DMS 273 (cell line): Measurements from ENCODE around the gene FBRS.

Experiments
- DNase-seq: peaks from one replicate; lab custom pipeline; 2025; ENCODE audit not compliant: unreplicated experiment; lab: John Stamatoyannopoulos, UW

Gene FBRS

GRCh38 chr16:30644334-30644830, 13.8 kb upstream of the FBRS start:
- peak; percentile 80 for DNase-seq

GRCh38 chr16:30645727-30646126, 12.5 kb upstream of the FBRS start:
- no peak for DNase-seq

DNA sequence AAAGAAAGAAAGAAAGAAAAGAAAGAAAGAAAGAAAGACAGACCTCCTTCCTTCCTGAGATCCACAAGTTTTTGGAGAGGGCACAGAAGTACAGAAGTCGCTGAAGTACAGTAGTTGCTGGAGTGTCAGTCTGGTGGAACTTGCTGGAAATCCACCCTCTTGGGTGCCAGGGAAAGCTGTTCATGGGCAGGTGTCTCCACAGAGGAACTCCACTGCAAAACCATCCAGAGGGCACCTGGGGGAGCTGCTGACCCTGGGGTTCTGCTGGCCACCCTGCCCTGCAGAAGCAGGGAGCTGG, 11.0 kb upstream of the FBRS start:
- DNase-seq: no peak

DNA sequence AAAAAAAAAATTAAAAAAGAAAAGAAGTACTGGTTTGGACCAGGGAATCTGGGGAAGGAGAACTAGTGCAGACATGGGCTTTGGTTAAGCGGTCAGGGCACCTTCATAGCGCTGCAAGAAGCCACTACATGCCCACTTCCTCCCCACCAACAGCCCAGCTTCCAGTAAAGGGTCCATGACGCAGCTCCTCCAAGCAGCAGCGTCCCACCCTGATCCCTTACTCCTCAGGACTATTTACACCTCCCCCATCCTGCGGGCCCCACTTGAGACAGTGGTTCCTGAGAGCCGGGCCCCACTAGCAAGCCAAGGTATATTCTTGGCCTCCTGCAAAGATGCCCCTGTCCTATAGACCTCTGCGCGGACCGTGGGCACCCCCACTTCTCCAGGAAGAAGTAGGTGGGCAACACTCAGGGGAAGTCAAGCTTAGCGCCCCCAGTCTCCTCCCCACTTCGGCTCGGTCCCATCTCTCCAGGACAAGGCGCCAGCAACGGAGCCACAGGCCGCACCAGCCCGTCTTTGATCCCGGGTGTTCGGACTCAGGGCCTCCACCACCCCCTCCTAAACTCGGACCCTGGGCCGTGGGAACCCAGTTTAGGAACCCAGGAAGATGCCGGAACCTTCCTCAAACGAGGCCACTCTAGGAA, 8.4 kb upstream of the FBRS start:
- no peak for DNase-seq

- peak; percentile 100 for DNase-seq
These were observed 7.7 kb upstream of the FBRS start, which contains the start of gene PRR14 for GRCh38 chr16:30650369-30651123. TSS of gene PRR14 (plus strand) at chr16:30650960. CDS start at chr16:30651646, 686 bp downstream.

DNA sequence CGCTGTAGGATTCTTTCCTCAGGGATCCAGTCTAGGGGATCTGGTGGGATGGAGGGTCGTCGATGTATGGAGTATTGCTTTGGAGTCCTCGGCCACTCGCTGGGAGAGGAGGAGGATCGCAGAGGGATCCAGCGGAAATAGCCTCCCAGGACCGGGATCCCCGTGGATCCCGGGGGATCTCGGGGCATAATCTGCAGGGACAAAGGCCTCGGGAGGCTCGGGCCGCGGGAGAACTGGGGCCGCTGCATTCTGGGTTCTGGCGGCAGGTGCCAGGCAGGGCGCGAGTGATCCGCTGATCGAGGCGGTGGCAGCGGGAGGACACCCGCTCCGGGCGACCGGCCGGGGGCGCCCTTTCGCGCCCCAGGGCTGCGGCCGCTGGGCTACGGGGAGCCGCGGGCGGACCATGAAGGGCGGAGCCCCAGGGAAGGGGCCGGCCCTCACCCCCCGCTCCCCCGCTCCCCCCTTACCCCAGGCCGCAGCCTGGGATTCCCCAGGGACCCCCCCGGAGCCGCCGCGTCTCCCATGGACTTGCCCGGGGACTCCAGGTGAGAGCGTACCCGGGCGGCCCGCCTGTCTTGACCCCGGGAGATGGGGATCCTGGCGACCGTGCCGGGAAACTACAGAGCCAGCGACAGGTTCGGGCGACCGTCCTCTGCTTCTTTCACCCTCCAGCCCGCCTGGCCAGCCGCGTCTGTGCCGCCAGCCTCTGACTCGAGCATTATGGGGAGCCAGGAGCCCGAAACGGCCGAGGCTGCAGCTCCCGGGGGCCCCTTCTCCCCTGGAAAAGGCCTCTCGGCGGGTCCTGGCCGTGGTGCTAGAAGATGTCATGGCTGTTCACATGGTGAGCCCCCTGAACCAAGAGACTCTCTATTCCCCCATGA, 6.9 kb upstream of the FBRS start:
- peak; percentile 85 for DNase-seq

DNA sequence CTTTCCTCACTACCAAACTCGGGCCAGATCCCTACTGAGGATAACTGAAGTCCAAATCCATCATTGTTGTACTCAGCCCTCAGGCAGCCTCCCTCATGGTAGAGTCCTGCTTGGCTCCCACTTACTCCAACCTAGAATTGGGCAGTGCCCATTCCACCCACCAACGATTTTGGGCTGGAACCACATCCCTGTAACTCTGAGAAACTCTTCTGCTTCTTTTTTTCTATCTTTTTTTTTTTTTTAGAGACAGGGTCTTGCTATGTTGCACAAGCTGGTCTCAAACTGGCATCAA, 6.3 kb upstream of the FBRS start:
- no peak for DNase-seq

DNA sequence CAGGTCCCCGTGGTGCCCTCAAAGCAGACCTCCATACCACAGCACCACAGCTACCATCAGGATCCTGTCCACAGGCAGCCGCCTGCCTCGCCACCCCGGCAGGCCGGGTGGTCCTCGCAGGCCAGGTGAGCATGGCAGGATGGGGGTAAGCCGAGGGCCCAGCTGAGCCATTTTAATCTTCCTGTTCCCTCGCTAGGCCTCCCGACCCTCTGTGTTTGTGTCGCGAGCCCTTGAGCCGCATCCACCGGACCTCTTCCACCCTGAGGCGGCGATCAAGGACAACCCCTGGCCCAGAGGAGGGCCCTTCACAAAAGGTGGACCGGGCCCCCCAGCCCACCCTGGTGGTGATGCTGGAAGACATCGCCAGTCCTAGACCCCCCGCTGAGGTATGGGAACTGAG, 5.5 kb upstream of the FBRS start:
- no peak for DNase-seq

DNA sequence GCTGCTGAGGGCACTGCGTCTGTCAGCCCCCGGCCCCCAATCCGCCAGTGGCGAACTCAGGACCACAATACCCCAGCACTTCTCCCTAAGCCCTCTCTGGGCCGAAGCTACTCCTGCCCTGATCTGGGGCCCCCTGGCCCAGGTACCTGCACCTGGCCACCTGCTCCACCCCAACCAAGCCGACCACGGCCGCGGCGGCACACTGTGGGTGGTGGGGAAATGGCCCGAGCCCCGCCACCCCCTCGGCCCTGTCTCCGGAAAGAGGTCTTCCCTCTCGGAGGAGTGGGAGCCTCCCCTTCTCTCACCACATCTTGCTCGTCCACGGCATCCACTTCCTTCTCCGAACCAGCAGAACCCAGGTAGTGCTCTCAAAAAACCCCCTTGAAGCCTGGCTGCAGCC, 3.4 kb upstream of the FBRS start:
- no peak for DNase-seq

DNA sequence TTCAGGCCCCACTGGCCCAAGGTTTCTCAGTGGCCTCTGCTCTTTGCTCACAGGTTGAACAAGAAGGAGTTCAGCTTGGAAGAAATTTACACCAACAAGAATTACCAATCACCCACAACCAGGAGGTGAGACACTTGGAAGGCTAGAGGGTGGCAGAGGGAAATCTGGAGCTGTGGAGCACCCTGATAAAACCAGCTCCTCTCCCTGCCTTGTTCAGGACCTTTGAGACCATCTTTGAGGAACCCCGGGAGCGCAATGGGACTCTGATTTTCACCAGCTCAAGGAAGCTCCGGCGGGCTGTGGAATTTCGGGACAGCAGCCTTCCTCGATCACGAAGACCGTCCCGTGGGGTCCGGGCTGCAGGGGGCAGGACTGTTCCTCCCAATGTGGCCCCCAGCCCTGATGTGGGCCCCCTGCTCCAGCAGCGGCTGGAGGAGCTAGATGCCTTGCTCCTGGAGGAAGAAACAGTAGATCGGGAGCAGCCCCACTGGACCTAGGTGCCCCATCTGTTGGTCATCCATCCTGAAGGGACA, 2.4 kb upstream of the FBRS start:
- no peak for DNase-seq

GRCh38 chr16:30656388-30656787, 1.8 kb upstream of the FBRS start:
- no peak for DNase-seq

DNA sequence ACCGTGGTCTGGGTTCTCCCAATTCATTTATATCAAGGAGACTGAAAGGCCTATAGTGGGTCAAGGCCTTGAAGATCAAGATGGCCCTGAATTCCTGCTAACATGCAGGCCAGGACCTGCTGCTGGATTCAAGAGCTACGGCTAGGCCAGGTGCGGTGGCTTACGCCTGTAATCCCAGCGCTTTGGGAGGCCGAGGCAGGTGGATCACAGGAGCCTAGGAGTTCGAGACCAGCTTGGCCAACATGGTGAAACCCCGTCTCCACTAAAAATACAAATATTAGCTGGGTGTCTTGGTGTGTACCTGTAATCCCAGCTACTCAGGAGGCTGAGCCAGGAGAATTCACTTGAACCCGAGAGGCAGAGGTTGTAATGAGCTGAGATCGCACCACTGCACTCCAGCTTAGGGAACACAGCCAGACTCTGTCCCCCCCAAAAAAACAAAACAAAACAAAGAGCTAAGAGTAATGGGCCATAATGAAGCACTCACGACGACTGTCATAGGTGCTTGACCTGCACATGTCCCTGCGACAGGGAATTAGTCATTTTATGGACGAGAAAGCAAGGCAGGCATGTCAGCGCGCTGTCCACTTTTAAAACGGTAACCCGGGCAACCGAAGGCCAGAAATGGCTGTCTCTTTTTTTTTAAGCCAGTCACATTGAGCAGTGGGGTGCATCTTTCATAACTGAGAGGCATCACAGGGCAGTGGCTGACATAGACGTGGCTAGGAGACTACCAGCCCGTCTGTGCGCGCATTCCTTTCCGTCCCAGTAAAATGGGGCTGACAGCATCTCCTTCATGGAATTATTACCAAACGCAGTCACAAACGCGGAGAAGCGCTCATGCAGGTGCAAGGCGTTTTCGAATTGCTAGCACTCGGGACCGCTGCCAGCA, 1.0 kb upstream of the FBRS start:
- DNase-seq: no peak

DNA sequence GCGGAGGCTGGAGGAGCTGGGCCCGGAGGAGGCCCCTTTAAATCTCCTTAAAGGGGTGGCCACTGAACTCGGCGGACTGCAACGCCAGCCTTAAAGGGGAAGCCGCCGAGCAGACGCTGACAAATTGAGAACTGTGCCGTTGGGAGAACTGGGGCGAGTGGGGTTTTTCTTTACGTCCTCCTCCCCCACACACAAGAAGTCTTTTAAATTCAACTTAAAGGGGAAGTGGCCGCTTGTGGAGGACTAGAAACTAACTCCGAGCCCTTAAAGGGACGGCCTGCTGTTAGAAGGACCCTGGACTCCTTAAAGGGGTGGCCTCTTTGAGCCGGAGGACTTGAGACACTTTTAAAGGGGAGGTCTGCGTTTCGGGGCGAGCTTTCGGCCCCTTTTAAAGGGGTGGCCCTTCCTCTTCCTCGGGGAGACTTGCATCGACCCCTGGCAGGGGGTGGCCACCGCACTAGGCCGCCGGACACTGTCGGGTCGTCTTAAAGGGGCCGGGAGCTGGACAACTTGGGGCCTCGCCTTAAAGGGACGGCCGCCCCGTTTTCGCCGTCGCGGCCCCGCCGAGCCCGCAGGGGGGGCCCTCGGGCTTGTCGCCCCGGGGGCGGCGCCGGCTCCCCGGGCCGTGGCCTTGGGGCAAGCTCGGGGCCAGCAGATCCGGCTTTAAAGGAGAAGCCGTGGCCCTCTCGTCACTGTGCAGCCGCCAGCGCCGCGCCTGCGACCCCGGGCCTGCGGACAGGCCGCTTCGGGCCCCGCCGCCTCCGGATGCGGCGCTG, 688 bp downstream of the FBRS start:
- peak; percentile 98 for DNase-seq

- DNase-seq: peak; percentile 52
These were observed 1.5 kb downstream of the FBRS start for GRCh38 chr16:30659507-30660423.

DNA sequence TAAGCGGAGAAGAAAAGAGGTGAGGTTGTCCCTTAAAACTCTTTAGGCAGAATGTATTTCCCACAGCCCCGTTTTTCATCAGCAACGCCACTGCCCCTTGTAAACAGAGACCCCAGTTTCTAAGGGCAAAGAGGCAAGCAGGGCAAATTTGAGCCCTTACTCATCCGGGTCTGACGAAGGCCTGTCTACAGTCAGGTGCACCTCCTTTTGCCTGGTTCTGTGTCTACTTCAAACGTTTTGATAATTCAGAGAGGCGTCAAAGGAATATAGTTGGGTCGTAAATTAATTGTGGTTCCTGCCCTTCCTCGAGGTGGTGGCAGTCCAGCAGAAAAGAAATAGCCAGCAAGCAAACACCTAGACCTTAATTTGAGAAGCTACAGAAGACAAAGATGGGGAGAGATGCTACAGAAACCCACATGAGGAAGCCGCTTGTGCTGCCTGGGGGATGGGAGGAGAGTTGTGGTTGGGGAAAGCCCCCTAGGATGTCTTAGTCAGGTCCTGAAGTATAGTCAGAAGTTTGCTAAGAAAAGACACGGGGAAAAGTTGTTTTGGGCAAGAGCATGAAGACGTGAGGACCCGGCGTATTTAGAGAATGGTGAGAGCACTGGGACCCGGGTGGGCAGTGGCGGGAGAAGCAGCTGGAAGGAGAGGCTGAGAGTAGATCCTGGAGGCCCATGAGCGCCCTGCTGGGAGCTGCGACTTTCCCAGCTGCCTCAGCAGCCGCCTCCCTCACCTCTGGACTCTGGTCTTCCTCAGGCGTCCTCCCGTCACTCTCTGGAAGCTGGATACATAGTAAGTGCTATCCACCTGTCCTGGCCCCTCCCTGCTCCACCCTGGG, 2.4 kb downstream of the FBRS start:
- DNase-seq: no peak

GRCh38 chr16:30662449-30662848, 4.2 kb downstream of the FBRS start:
- DNase-seq: no peak

DNA sequence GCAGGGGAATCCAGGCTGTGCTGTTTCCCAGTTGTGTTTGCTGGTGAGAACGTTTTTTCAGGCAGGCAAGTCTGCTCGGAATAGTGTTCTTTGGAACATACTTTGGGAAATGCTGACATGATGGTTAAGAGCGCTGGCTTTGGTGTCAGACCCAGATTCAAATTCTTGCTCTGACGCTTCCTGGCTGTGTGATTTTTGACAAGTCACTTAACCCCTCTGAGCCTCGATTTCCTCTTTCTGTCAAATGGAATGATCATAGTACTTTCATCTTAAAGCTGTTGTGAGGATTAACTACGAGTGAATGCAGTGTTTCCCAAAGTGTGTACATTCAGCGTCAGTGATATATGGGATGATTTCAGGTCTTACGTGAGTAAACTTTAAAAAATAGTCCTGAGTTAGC, 4.8 kb downstream of the FBRS start:
- no peak for DNase-seq

- DNase-seq: no peak
These were observed 5.6 kb downstream of the FBRS start for GRCh38 chr16:30663820-30664219.
